Mucosa of descending colon (tissue), 3 donors: Measurements from ENCODE around the gene TMEM158. TPM values are rescaled to one million over a fixed set of nuclear protein-coding genes. Genes with fewer than 3 reads are reported as not detected.

ENCODE experiments used
- ATAC-seq: fragments of 200-7000 bp; cut with Tn5 transposase; one replicate; pipeline ENCODE4 v1.9.1; 2020; ENCODE audit warnings: mild to moderate bottlenecking, moderate library complexity
- DNase-seq, 3 donors: peaks; one replicate each; pipeline ENCODE4 v3.0.0-alpha.2; 2020
- H3K36me3 ChIP-seq: fragments of 200-600 bp; one replicate; pipeline ENCODE4 v1.8.0; 2021; ENCODE audit warnings: low read depth, mild to moderate bottlenecking
- H3K4me1 ChIP-seq: fragments of 200-600 bp; one replicate; pipeline ENCODE4 v1.8.0; 2021; ENCODE audit warnings: low read depth, mild to moderate bottlenecking
- H3K4me3 ChIP-seq: fragments of 200-600 bp; one replicate; pipeline ENCODE4 v1.8.0; 2021; ENCODE audit warnings: mild to moderate bottlenecking
- H3K9me3 ChIP-seq: fragments of 200-600 bp; one replicate; pipeline ENCODE4 v1.8.0; 2021; ENCODE audit warnings: mild to moderate bottlenecking
- CTCF ChIP-seq: fragments of 200-600 bp; IDR thresholded peaks from one replicate; pipeline ENCODE4 v1.8.0; 2022; ENCODE audit warnings: antibody characterized with exemption, mild to moderate bottlenecking
- intact Hi-C, 2 donors: fragments of 100-400 bp; cut with DNase I in 1 of 2; cut with micrococcal nuclease in 1 of 2; formaldehyde crosslinking; loops; one replicate each; pipeline versions ENCODE4 v1.11.0 to v1.11.1; 2022; cut with DNase I, micrococcal nuclease
- total RNA-seq, 3 donors: library from RNA; stranded (reverse); fragmentation: NEBNext Ultra II Directional in 2 of 3; extraction: Animal tissue kit (Norgen Biotek cat#: 25700) in 2 of 3; gene quantifications; one replicate each; pipeline versions ENCODE4 v1.2.1 to v1.2.4, GENCODE V29; 2021 to 2023
- donor health status: DM: no; HTN: no; CAD: no; lungs with moderate emphysema.
- donor health status: DM: no; HTN: no; CAD: no.
- donor health status: DM: no; HTN: yes; CAD: no.

Gene TMEM158
- total RNA-seq, 3 donors from 2014 or later, result 1.9 to 15.2 (median 6.1) TPM

GRCh38 chr3:45272032-45272810, 46.1 kb upstream of the TMEM158 start:
- no peak for ATAC-seq
- TF ChIP-seq CTCF, result no peak
- DNase-seq, result no peak
- Histone ChIP-seq H3K36me3 (no peaks in the 10 kb centered on the region), H3K9me3 (peaks cover 7% of the 10 kb centered on the region), H3K4me1 (no peaks in the 10 kb centered on the region), H3K4me3 (no peak overlapping the region)
- intact Hi-C loops, result no loop called here

GRCh38 chr3:45269952-45270351, 43.9 kb upstream of the TMEM158 start:
- Histone ChIP-seq H3K9me3 (no peaks in the 10 kb centered on the region), H3K4me1 (no peaks in the 10 kb centered on the region), H3K36me3 (no peaks in the 10 kb centered on the region), H3K4me3 (no peak overlapping the region)
- DNase-seq (no peak), ATAC-seq (no peak)
- no peak for TF ChIP-seq CTCF
- intact Hi-C loops, result no loop called here

- no peak overlapping the region for H3K4me3 ChIP-seq
- intact Hi-C loops, result no loop called here
- no peaks in the 10 kb centered on the region for H3K36me3 ChIP-seq
- no peak for ATAC-seq
- H3K9me3 ChIP-seq, result no peaks in the 10 kb centered on the region
- TF ChIP-seq CTCF, result no peak
- no peak for DNase-seq
- H3K4me1 ChIP-seq, result no peaks in the 10 kb centered on the region
Observed at GRCh38 chr3:45267097-45267496, 41.0 kb upstream of the TMEM158 start.

GRCh38 chr3:45261333-45262110, 35.4 kb upstream of the TMEM158 start:
- intact Hi-C loops, result no loop called here
- Histone ChIP-seq H3K4me1 (no peaks in the 10 kb centered on the region), H3K4me3 (no peak overlapping the region), H3K9me3 (no peaks in the 10 kb centered on the region), H3K36me3 (no peaks in the 10 kb centered on the region)
- no peak for ATAC-seq
- TF ChIP-seq CTCF, result no peak
- no peak for DNase-seq

- Histone ChIP-seq H3K4me3 (no peak overlapping the region), H3K9me3 (no peaks in the 10 kb centered on the region), H3K4me1 (no peaks in the 10 kb centered on the region), H3K36me3 (no peaks in the 10 kb centered on the region)
- ATAC-seq, result no peak
- DNase-seq, result no peak
- intact Hi-C loops, result no loop called here
- no peak for TF ChIP-seq CTCF
Observed at GRCh38 chr3:45259133-45259532, 33.0 kb upstream of the TMEM158 start.
